HepG2 (cell line): Measurements from ENCODE around the gene OSBPL2. TPM values are rescaled to one million over a fixed set of nuclear protein-coding genes. Genes with fewer than 3 reads are reported as not detected.

Source experiments
- BRCA1 ChIP-seq: sonication (generic); formaldehyde crosslinking; IDR thresholded peaks from 2 replicates; pipeline ENCODE4 v1.4.0; 2020; ENCODE audit warnings: missing genetic modification reagents
- CHCHD3 ChIP-seq: sonication (generic); formaldehyde crosslinking; IDR thresholded peaks from 2 replicates; pipeline ENCODE4 v1.8.0; 2022; ENCODE audit warnings: mild to moderate bottlenecking, missing genetic modification reagents, moderate library complexity
- CREB1 ChIP-seq, 2 experiments: fragments of 450-650 bp in 1 of 2; IDR thresholded peaks; 2 replicates each; pipeline ENCODE4 v1.6.1; 2016 to 2017; ENCODE audit warnings: control low read depth in 1 of 2, mild to moderate bottlenecking in 1 of 2, missing compliant biosample characterization in 1 of 2, missing genetic modification characterization in 1 of 2
- ELF3 ChIP-seq: IDR thresholded peaks from 2 replicates; pipeline ENCODE4 v1.6.1; 2016; ENCODE audit warnings: missing genetic modification reagents, missing compliant biosample characterization
- FLYWCH1 ChIP-seq: sonication (generic); formaldehyde crosslinking; IDR thresholded peaks from 2 replicates; pipeline ENCODE4 v1.8.1; 2023; ENCODE audit warnings: mild to moderate bottlenecking, missing genetic modification reagents
- JUNB ChIP-seq: sonication (generic); formaldehyde crosslinking; IDR thresholded peaks from 2 replicates; pipeline ENCODE4 v1.8.0; 2022; ENCODE audit warnings: missing genetic modification reagents, mild to moderate bottlenecking, borderline replicate concordance
- MEF2D ChIP-seq: sonication (generic); formaldehyde crosslinking; IDR thresholded peaks from 2 replicates; pipeline ENCODE4 v1.5.1; 2020; ENCODE audit warnings: mild to moderate bottlenecking, missing genetic modification reagents
- PAWR ChIP-seq: sonication (generic); formaldehyde crosslinking; IDR thresholded peaks from 2 replicates; pipeline ENCODE4 v1.4.0; 2020; ENCODE audit warnings: missing genetic modification reagents, mild to moderate bottlenecking, borderline replicate concordance
- PCBP1 ChIP-seq: fragments of 200-400 bp; formaldehyde crosslinking; IDR thresholded peaks from 2 replicates; pipeline ENCODE4 v1.6.1; 2017; ENCODE audit warnings: mild to moderate bottlenecking, low read depth, low read length, borderline replicate concordance
- RBAK ChIP-seq: sonication (generic); formaldehyde crosslinking; IDR thresholded peaks from 2 replicates; pipeline ENCODE4 v1.5.1; 2020; ENCODE audit warnings: mild to moderate bottlenecking, missing genetic modification reagents
- SPEN ChIP-seq: sonication (generic); formaldehyde crosslinking; IDR thresholded peaks from 2 replicates; pipeline ENCODE4 v1.5.1; 2020; ENCODE audit warnings: low read depth, mild to moderate bottlenecking, missing genetic modification reagents
- ZNF619 ChIP-seq: sonication (generic); formaldehyde crosslinking; IDR thresholded peaks from 2 replicates; pipeline ENCODE4 v1.4.0; 2020; ENCODE audit warnings: mild to moderate bottlenecking, missing genetic modification reagents
- ZNF749 ChIP-seq: sonication (generic); formaldehyde crosslinking; IDR thresholded peaks from 2 replicates; pipeline ENCODE4 v1.8.0; 2022; ENCODE audit warnings: mild to moderate bottlenecking, missing genetic modification reagents, moderate library complexity, borderline replicate concordance
- ZSCAN22 ChIP-seq: sonication (generic); formaldehyde crosslinking; IDR thresholded peaks from 2 replicates; pipeline ENCODE4 v1.4.0; 2020; ENCODE audit warnings: mild to moderate bottlenecking, missing genetic modification reagents
- polyA plus RNA-seq, 8 experiments: library from polyadenylated mRNA; depleted of rRNA in 3 of 8; stranded (reverse) in 7 of 8; unstranded in 1 of 8; fragments of >200 nt; fragmentation: Illumina TruSeq in 4 of 8; extraction: Trizol in 4 of 8; gene quantifications; 2 replicates each; pipeline versions ENCODE4 v1.2.1 to v1.2.3, GENCODE V29; 2011 to 2016; ENCODE audit warnings: low read depth in 4 of 8, missing spikeins in 1 of 8, mixed read lengths in 1 of 8; ENCODE audit not compliant: insufficient read depth in 1 of 8
- total RNA-seq, 5 experiments: library from RNA; depleted of rRNA; stranded (reverse); fragments of >200 nt; fragmentation: Illumina TruSeq; extraction: Trizol; gene quantifications; 2 replicates each; pipeline ENCODE4 v1.2.3, GENCODE V29; 2016; ENCODE audit warnings: low read depth in 1 of 5
- TF ChIP-seq, protein P1 (sequence below): sonication (generic); formaldehyde crosslinking; IDR thresholded peaks from 2 replicates; pipeline ENCODE4 v1.9.0; 2021; ENCODE audit warnings: missing genetic modification reagents, borderline replicate concordance
- TF ChIP-seq, protein P2 (sequence below): sonication (generic); formaldehyde crosslinking; IDR thresholded peaks from 2 replicates; pipeline ENCODE4 v1.8.0; 2022; ENCODE audit warnings: missing genetic modification reagents, mild to moderate bottlenecking, borderline replicate concordance
- TF ChIP-seq, protein P3 (sequence below): sonication (generic); formaldehyde crosslinking; IDR thresholded peaks from 2 replicates; pipeline ENCODE4 v1.4.0; 2020; ENCODE audit warnings: missing genetic modification reagents, borderline replicate concordance
- TF ChIP-seq, protein P4 (sequence below): sonication (generic); formaldehyde crosslinking; IDR thresholded peaks from 2 replicates; pipeline ENCODE4 v1.4.0; 2020; ENCODE audit warnings: missing genetic modification reagents
- TF ChIP-seq, protein P5 (sequence below): sonication (generic); formaldehyde crosslinking; IDR thresholded peaks from 2 replicates; pipeline ENCODE4 v1.5.0; 2020; ENCODE audit warnings: missing genetic modification reagents
- TF ChIP-seq, protein P6 (sequence below): sonication (generic); formaldehyde crosslinking; IDR thresholded peaks from 2 replicates; pipeline ENCODE4 v1.4.0; 2020; ENCODE audit warnings: missing genetic modification reagents

OSBPL2 gene
- total and polyA plus RNA-seq, 2 of the 13 experiments (the other 11 are each of a cell fraction or from before 2014, with no cell fraction given) = 18.5 to 37.4 TPM

DNA sequence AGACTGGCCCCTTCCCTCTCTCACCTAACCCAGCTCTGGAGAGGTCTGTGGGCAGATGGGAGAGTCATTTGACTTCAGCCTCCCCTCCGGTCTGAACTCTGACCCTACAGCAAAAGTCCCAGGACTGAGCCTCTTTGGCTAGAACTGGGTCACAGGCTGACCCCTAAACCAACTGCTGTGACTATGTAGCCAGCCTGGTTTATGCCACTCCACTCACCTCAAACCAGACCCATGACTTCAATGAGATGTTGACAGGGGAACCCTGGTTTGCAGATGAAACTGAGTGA is 864 bp upstream of the OSBPL2 start (continued):
- TF ChIP-seq, protein P1, sequence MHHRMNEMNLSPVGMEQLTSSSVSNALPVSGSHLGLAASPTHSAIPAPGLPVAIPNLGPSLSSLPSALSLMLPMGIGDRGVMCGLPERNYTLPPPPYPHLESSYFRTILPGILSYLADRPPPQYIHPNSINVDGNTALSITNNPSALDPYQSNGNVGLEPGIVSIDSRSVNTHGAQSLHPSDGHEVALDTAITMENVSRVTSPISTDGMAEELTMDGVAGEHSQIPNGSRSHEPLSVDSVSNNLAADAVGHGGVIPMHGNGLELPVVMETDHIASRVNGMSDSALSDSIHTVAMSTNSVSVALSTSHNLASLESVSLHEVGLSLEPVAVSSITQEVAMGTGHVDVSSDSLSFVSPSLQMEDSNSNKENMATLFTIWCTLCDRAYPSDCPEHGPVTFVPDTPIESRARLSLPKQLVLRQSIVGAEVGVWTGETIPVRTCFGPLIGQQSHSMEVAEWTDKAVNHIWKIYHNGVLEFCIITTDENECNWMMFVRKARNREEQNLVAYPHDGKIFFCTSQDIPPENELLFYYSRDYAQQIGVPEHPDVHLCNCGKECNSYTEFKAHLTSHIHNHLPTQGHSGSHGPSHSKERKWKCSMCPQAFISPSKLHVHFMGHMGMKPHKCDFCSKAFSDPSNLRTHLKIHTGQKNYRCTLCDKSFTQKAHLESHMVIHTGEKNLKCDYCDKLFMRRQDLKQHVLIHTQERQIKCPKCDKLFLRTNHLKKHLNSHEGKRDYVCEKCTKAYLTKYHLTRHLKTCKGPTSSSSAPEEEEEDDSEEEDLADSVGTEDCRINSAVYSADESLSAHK (CRISPR knock-in tag) = no peak
- TF ChIP-seq, protein P2, sequence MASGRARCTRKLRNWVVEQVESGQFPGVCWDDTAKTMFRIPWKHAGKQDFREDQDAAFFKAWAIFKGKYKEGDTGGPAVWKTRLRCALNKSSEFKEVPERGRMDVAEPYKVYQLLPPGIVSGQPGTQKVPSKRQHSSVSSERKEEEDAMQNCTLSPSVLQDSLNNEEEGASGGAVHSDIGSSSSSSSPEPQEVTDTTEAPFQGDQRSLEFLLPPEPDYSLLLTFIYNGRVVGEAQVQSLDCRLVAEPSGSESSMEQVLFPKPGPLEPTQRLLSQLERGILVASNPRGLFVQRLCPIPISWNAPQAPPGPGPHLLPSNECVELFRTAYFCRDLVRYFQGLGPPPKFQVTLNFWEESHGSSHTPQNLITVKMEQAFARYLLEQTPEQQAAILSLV (CRISPR knock-in tag) = peak; percentile 1; the same call in 1 of the 2 replicates
- TF ChIP-seq ZSCAN22 (no peak), PCBP1 (no peak), JUNB (no peak), ZNF749 (no peak; the same call in 1 of the 2 replicates), CREB1 (IDR thresholded peaks at IDR 0.05) (no peak), CREB1 (CRISPR knock-in tag; IDR thresholded peaks at IDR 0.05) (no peak), CHCHD3 (no peak), PAWR (CRISPR knock-in tag) (0 out of 2 replicates have a peak, but pooled peaks have one; percentile 76), MEF2D (CRISPR knock-in tag) (no peak), ZNF619 (CRISPR knock-in tag) (0 out of 2 replicates have a peak, but pooled peaks have one; percentile 8), FLYWCH1 (CRISPR knock-in tag) (no peak), BRCA1 (no peak), RBAK (CRISPR knock-in tag) (no peak), ELF3 (CRISPR knock-in tag) (no peak), SPEN (CRISPR knock-in tag) (no peak)
- TF ChIP-seq, protein P3, sequence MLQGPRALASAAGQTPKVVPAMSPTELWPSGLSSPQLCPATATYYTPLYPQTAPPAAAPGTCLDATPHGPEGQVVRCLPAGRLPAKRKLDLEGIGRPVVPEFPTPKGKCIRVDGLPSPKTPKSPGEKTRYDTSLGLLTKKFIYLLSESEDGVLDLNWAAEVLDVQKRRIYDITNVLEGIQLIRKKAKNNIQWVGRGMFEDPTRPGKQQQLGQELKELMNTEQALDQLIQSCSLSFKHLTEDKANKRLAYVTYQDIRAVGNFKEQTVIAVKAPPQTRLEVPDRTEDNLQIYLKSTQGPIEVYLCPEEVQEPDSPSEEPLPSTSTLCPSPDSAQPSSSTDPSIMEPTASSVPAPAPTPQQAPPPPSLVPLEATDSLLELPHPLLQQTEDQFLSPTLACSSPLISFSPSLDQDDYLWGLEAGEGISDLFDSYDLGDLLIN = no peak
- TF ChIP-seq, protein P4, sequence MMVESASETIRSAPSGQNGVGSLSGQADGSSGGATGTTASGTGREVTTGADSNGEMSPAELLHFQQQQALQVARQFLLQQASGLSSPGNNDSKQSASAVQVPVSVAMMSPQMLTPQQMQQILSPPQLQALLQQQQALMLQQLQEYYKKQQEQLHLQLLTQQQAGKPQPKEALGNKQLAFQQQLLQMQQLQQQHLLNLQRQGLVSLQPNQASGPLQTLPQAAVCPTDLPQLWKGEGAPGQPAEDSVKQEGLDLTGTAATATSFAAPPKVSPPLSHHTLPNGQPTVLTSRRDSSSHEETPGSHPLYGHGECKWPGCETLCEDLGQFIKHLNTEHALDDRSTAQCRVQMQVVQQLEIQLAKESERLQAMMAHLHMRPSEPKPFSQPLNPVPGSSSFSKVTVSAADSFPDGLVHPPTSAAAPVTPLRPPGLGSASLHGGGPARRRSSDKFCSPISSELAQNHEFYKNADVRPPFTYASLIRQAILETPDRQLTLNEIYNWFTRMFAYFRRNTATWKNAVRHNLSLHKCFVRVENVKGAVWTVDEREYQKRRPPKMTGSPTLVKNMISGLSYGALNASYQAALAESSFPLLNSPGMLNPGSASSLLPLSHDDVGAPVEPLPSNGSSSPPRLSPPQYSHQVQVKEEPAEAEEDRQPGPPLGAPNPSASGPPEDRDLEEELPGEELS (CRISPR knock-in tag) = no peak; the same call in 1 of the 2 replicates
- TF ChIP-seq, protein P5, sequence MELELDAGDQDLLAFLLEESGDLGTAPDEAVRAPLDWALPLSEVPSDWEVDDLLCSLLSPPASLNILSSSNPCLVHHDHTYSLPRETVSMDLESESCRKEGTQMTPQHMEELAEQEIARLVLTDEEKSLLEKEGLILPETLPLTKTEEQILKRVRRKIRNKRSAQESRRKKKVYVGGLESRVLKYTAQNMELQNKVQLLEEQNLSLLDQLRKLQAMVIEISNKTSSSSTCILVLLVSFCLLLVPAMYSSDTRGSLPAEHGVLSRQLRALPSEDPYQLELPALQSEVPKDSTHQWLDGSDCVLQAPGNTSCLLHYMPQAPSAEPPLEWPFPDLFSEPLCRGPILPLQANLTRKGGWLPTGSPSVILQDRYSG (CRISPR knock-in tag) = 0 out of 2 replicates have a peak, but pooled peaks have one; percentile 80
- TF ChIP-seq, protein P6, sequence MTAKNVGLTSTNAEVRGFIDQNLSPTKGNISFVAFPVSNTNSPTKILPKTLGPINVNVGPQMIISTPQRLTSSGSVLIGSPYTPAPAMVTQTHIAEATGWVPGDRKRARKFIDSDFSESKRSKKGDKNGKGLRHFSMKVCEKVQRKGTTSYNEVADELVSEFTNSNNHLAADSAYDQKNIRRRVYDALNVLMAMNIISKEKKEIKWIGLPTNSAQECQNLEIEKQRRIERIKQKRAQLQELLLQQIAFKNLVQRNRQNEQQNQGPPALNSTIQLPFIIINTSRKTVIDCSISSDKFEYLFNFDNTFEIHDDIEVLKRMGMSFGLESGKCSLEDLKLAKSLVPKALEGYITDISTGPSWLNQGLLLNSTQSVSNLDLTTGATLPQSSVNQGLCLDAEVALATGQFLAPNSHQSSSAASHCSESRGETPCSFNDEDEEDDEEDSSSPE = 0 out of 2 replicates have a peak, but pooled peaks have one; percentile 11
